SK-N-SH (cell line): ENCODE measurements around the gene ING2.

Experiments
- CTCF ChIP-seq: fragments of 200-600 bp; sonication (generic); IDR thresholded peaks from 2 replicates; pipeline ENCODE4 v1.6.1; 2017; ENCODE audit warnings: antibody characterized with exemption, mild to moderate bottlenecking, moderate library complexity
- GABPA ChIP-seq: IDR thresholded peaks from 2 replicates; pipeline ENCODE4 v1.4.0; 2012; ENCODE audit warnings: low read depth, mild to moderate bottlenecking
- MXI1 ChIP-seq: IDR thresholded peaks from 2 replicates; pipeline ENCODE4 v1.6.1; 2012; ENCODE audit warnings: mild to moderate bottlenecking, low read depth, low read length, improper control_type of control experiment
- RXRA ChIP-seq: IDR thresholded peaks from 2 replicates; pipeline ENCODE4 v1.4.0; 2012; ENCODE audit warnings: low read depth, mild to moderate bottlenecking, borderline replicate concordance
- SMC3 ChIP-seq: IDR thresholded peaks from 2 replicates; pipeline ENCODE4 v1.6.1; 2012; ENCODE audit warnings: low read depth, low read length, improper control_type of control experiment
- TEAD4 ChIP-seq: IDR thresholded peaks from 2 replicates; pipeline ENCODE4 v1.4.0; 2012; ENCODE audit warnings: mild to moderate bottlenecking, borderline replicate concordance; ENCODE audit not compliant: insufficient read depth
- USF2 ChIP-seq: fragments of 150-350 bp; IDR thresholded peaks from 2 replicates; pipeline ENCODE4 v1.6.1; 2017; ENCODE audit warnings: antibody characterized with exemption, low read length, low read depth, borderline replicate concordance
- ZBTB33 ChIP-seq: IDR thresholded peaks from 2 replicates; pipeline ENCODE4 v1.4.0; 2012; ENCODE audit warnings: low read depth, borderline replicate concordance

- TF ChIP-seq USF2 (no peak), GABPA (no peak), SMC3 (no peak), RXRA (no peak), CTCF (no peak), TEAD4 (no peak), MXI1 (no peak), ZBTB33 (no peak)
Measured at GRCh38 chr4:183515411-183515810, 10.6 kb downstream of the ING2 start.
